Keratinocyte (primary cell): Measurements from ENCODE around the gene TOP3B. TPM values are rescaled to one million over a fixed set of nuclear protein-coding genes. Genes with fewer than 3 reads are reported as not detected.

Source experiments
- DNase-seq: peaks from one replicate; pipeline ENCODE4 v3.0.0-alpha.2; 2011; ENCODE audit warnings: low read depth, missing footprints, low spot score
- FAIRE-seq: peaks from 2 replicates; lab custom pipeline; 2011; peaks lifted over from hg19 to GRCh38; lab: Jason Lieb, UNC
- H2AFZ ChIP-seq: 2 replicates; pipeline ENCODE4 v1.6.0; 2012; ENCODE audit warnings: low read length, control low read depth, inconsistent platforms; ENCODE audit not compliant: control insufficient read depth
- H3K27ac ChIP-seq: 2 replicates; pipeline ENCODE4 v1.5.1; 2011; ENCODE audit warnings: low read length; ENCODE audit not compliant: control insufficient read depth, insufficient read depth
- H3K27me3 ChIP-seq: 3 replicates; pipeline ENCODE4 v1.6.0; 2011; ENCODE audit warnings: low read length; ENCODE audit not compliant: control insufficient read depth, insufficient read depth; ENCODE audit errors: extremely low read depth
- H3K36me3 ChIP-seq, 2 experiments: 2 replicates in 1 of 2; 3 replicates in 1 of 2; pipeline ENCODE4 v1.5.1; 2011; ENCODE audit warnings: low read length in 2 of 2, mild to moderate bottlenecking in 1 of 2; ENCODE audit not compliant: control insufficient read depth in 2 of 2, insufficient read depth in 2 of 2; ENCODE audit errors: extremely low read depth in 1 of 2
- H3K4me1 ChIP-seq: 3 replicates; pipeline ENCODE4 v1.5.1; 2011; ENCODE audit warnings: low read length; ENCODE audit not compliant: control insufficient read depth, insufficient read depth; ENCODE audit errors: extremely low read depth
- H3K4me2 ChIP-seq: 3 replicates; pipeline ENCODE4 v1.6.0; 2011; ENCODE audit warnings: low read depth, low read length; ENCODE audit not compliant: control insufficient read depth, insufficient read depth; ENCODE audit errors: extremely low read depth
- H3K4me3 ChIP-seq, 3 experiments: fragments of 200-600 bp in 1 of 3; sonication (generic) in 1 of 3; 2 replicates in 2 of 3; 3 replicates in 1 of 3; pipeline ENCODE4 v1.5.1; 2011 to 2016; ENCODE audit warnings: low read length in 3 of 3, mild to moderate bottlenecking in 3 of 3, control low read depth in 2 of 3, inconsistent platforms in 1 of 3, low read depth in 1 of 3, mixed read lengths in 1 of 3, mixed run types in 1 of 3, moderate library complexity in 1 of 3; ENCODE audit not compliant: control insufficient read depth in 2 of 3, insufficient read depth in 2 of 3; ENCODE audit errors: extremely low read depth in 1 of 3
- H3K79me2 ChIP-seq: 2 replicates; pipeline ENCODE4 v1.6.0; 2012; ENCODE audit warnings: low read length; ENCODE audit not compliant: control insufficient read depth, insufficient read depth
- H3K9ac ChIP-seq: 3 replicates; pipeline ENCODE4 v1.6.0; 2011; ENCODE audit warnings: low read length; ENCODE audit not compliant: control insufficient read depth, insufficient read depth; ENCODE audit errors: extremely low read depth
- H3K9me1 ChIP-seq: 3 replicates; pipeline ENCODE4 v1.6.0; 2011; ENCODE audit warnings: low read length; ENCODE audit not compliant: control insufficient read depth, insufficient read depth; ENCODE audit errors: extremely low read depth
- H3K9me3 ChIP-seq: 2 replicates; pipeline ENCODE4 v1.5.1; 2012; ENCODE audit warnings: low read depth, low read length; ENCODE audit not compliant: control insufficient read depth
- H4K20me1 ChIP-seq: 3 replicates; pipeline ENCODE4 v1.6.0; 2011; ENCODE audit warnings: low read length; ENCODE audit not compliant: control insufficient read depth, insufficient read depth; ENCODE audit errors: extremely low read depth
- CTCF ChIP-seq, 3 experiments: IDR thresholded peaks in 1 of 3; conservative IDR thresholded peaks in 1 of 3; optimal IDR thresholded peaks in 1 of 3; 2 replicates in 2 of 3; 3 replicates in 1 of 3; pipeline versions ENCODE3 to v1.5.1; 2011; ENCODE audit warnings: low read length in 3 of 3, mild to moderate bottlenecking in 3 of 3, moderate library complexity in 2 of 3, control low read depth in 1 of 3, inconsistent platforms in 1 of 3; ENCODE audit not compliant: insufficient read depth in 2 of 3; ENCODE audit errors: extremely low read depth in 1 of 3
- EZH2 ChIP-seq: IDR thresholded peaks from one replicate; pipeline ENCODE4 v1.6.1; 2012; ENCODE audit warnings: inconsistent platforms, mild to moderate bottlenecking, low read length, moderate library complexity
- dilution Hi-C: fragments of 300-500 bp; cut with MboI; formaldehyde crosslinking; loops from one replicate; pipeline ENCODE4 v1.7.0; 2020; ENCODE audit warnings: low sequenced_read_pairs; ENCODE audit not compliant: extremely low pct_ligation_motif_present
- polyA plus RNA-seq, 5 experiments: library from polyadenylated mRNA; depleted of rRNA in 3 of 5; stranded (reverse) in 3 of 5; stranded (forward) in 1 of 5; unstranded in 1 of 5; fragments of >200 nt; gene quantifications; 1 replicate in 1 of 5; 2 replicates in 3 of 5; 3 replicates in 1 of 5; pipeline versions ENCODE4 v1.2.1 to v1.2.3, GENCODE V29; 2011 to 2012; ENCODE audit warnings: missing spikeins in 2 of 5, low read depth in 1 of 5, low replicate concordance in 1 of 5

TOP3B gene
- polyA plus RNA-seq, 1 donor (not counting 4 experiments of a cell fraction or from before 2014, with no cell fraction given): 13.8 TPM

GRCh38 chr22:21931056-21931455 is 51.5 kb downstream of the TOP3B start:
- no peaks in the 10 kb centered on the region for H3K79me2 ChIP-seq
- H3K36me3 ChIP-seq: peaks cover 48 to 51% of the 10 kb centered on the region in 2 experiments

GRCh38 chr22:21929253-21929652 is 53.3 kb downstream of the TOP3B start:
- no peaks in the 10 kb centered on the region for H4K20me1 ChIP-seq
- dilution Hi-C loops: no loop called here
- no peaks in the 10 kb centered on the region for H3K4me1 ChIP-seq
- H3K36me3 ChIP-seq: peaks cover 49 to 53% of the 10 kb centered on the region in 2 experiments
- H3K9me1 ChIP-seq: no peaks in the 10 kb centered on the region
- no peaks in the 10 kb centered on the region for H3K9me3 ChIP-seq
- no peak overlapping the region for H3K9ac ChIP-seq
- no peak overlapping the region for H3K4me3 ChIP-seq
- no peaks in the 10 kb centered on the region for H3K79me2 ChIP-seq
- FAIRE-seq (no peak), DNase-seq (no peak)
- TF ChIP-seq CTCF (optimal IDR thresholded peaks at IDR 0.05 in 1 of 3, IDR thresholded peaks at IDR 0.05 in 1 of 3, conservative IDR thresholded peaks at IDR 0.05 in 1 of 3; ENCODE audit: extremely low read depth in 1 of 3, insufficient read depth in 2 of 3, low read length in 3 of 3): no peak
- TF ChIP-seq EZH2: no peak
- H3K4me2 ChIP-seq: no peak overlapping the region
- H3K27me3 ChIP-seq: no peaks in the 10 kb centered on the region
- no peak overlapping the region for H2AFZ ChIP-seq
- no peak overlapping the region for H3K27ac ChIP-seq

More at GRCh38 chr22:21931056-21931455, 51.5 kb downstream of the TOP3B start:
- dilution Hi-C loops: loop anchor here (10.0 kb wide), 1 partner anchor 76 kb away; no protein-coding TSS in a partner anchor
- TF ChIP-seq EZH2: no peak
- TF ChIP-seq CTCF (optimal IDR thresholded peaks at IDR 0.05 in 1 of 3, IDR thresholded peaks at IDR 0.05 in 1 of 3, conservative IDR thresholded peaks at IDR 0.05 in 1 of 3; ENCODE audit: extremely low read depth in 1 of 3, insufficient read depth in 2 of 3, low read length in 3 of 3): no peak
- H3K4me2 ChIP-seq: no peak overlapping the region
- H2AFZ ChIP-seq: no peak overlapping the region
- no peak overlapping the region for H3K9ac ChIP-seq
- FAIRE-seq (no peak), DNase-seq (no peak)
- H4K20me1 ChIP-seq: no peaks in the 10 kb centered on the region
- no peak overlapping the region for H3K4me3 ChIP-seq
- no peaks in the 10 kb centered on the region for H3K9me1 ChIP-seq
- H3K27me3 ChIP-seq: no peaks in the 10 kb centered on the region
- H3K27ac ChIP-seq: no peak overlapping the region
- no peaks in the 10 kb centered on the region for H3K9me3 ChIP-seq
- no peaks in the 10 kb centered on the region for H3K4me1 ChIP-seq
